K562 (cell line): Measurements from ENCODE around the gene VSIG4. TPM values are rescaled to one million over a fixed set of nuclear protein-coding genes. Genes with fewer than 3 reads are reported as not detected.

Source experiments
- ATAC-seq: fragments of 200-7000 bp; cut with Tn5 transposase; 3 replicates; pipeline ENCODE4 v1.9.1; 2020; ENCODE audit warnings: moderate library complexity
- BruUV-seq: library from RNA; stranded (reverse); fragments of 400-500 nt; replicated peaks from 2 replicates; lab custom pipeline; 2021; lab: Mats Ljungman, UMichigan
- CTCF ChIA-PET: fragments of 300-600 bp; formaldehyde crosslinking; extraction: SDS; loops from one replicate; lab custom pipeline; 2021; ENCODE audit warnings: low intra/inter-chr PET ratio; lab: Yijun Ruan, JAX
- POLR2A ChIA-PET: fragments of 300-600, 350-650 bp; sonication (Branson Sonifier 250); formaldehyde crosslinking; extraction: SDS; loops from one replicate; lab custom pipeline; 2021; ENCODE audit warnings: antibody characterized with exemption, inconsistent platforms; lab: Yijun Ruan, JAX
- DNase-seq, 4 experiments: peaks; one replicate each; pipeline versions ENCODE4 v3.0.0 to v3.0.0-alpha.2; 2011 to 2018; ENCODE audit warnings: low spot score in 3 of 4, mixed read lengths in 3 of 4; ENCODE audit errors: extremely low read depth in 1 of 4
- FAIRE-seq: peaks from 2 replicates; lab custom pipeline; 2011; peaks lifted over from hg19 to GRCh38; lab: Jason Lieb, UNC
- H2AFZ ChIP-seq: 2 replicates; pipeline ENCODE4 v1.6.0; 2011; ENCODE audit warnings: low read depth, low read length, control low read depth, inconsistent platforms
- H3K27ac ChIP-seq: fragments of 200-600 bp; 3 replicates; pipeline ENCODE4 v1.8.0; 2011; ENCODE audit warnings: low read depth, mild to moderate bottlenecking, control low read depth, inconsistent platforms, low read length, moderate library complexity, mixed read lengths; ENCODE audit errors: extremely low read depth
- H3K27me3 ChIP-seq, 2 experiments: fragments of 300-600 bp in 1 of 2; 2 replicates in 1 of 2; 3 replicates in 1 of 2; pipeline versions ENCODE4 v1.6.0 to v1.8.0; 2011; ENCODE audit warnings: inconsistent platforms in 2 of 2, low read length in 2 of 2, mild to moderate bottlenecking in 1 of 2, mixed read lengths in 1 of 2, moderate library complexity in 1 of 2; ENCODE audit not compliant: control insufficient read depth in 2 of 2, insufficient read depth in 2 of 2
- H3K36me3 ChIP-seq: fragments of 300-600 bp; 3 replicates; pipeline ENCODE4 v1.8.0; 2011; ENCODE audit warnings: mild to moderate bottlenecking, low read length, inconsistent platforms; ENCODE audit not compliant: control insufficient read depth, insufficient read depth
- H3K4me1 ChIP-seq, 2 experiments: fragments of 200-600 bp in 1 of 2; replicated peaks in 1 of 2; 2 replicates in 1 of 2; 3 replicates in 1 of 2; pipeline versions ENCODE4 v1.5.1 to v1.8.0; 2011; ENCODE audit warnings: inconsistent platforms in 2 of 2, low read length in 2 of 2, mild to moderate bottlenecking in 1 of 2, mixed read lengths in 1 of 2, moderate library complexity in 1 of 2; ENCODE audit not compliant: control insufficient read depth in 2 of 2, insufficient read depth in 2 of 2
- H3K4me2 ChIP-seq: 2 replicates; pipeline ENCODE4 v1.6.1; 2011; ENCODE audit warnings: low read length, control low read depth, inconsistent platforms, mixed read lengths; ENCODE audit not compliant: insufficient read depth
- H3K4me3 ChIP-seq: fragments of 200-600 bp; sonication (generic), shearing (Covaris generic); 2 replicates; pipeline ENCODE4 v1.5.1; 2016; ENCODE audit warnings: control low read depth, inconsistent platforms
- H3K79me2 ChIP-seq: fragments of 200-600 bp; 3 replicates; pipeline ENCODE4 v1.8.0; 2011; ENCODE audit warnings: low read length, inconsistent platforms; ENCODE audit not compliant: control insufficient read depth, insufficient read depth
- H3K9ac ChIP-seq, 2 experiments: 2 replicates each; pipeline versions ENCODE4 v1.6.0 to v1.6.1; 2011; ENCODE audit warnings: low read depth in 2 of 2, low read length in 2 of 2, control low read depth in 1 of 2, inconsistent platforms in 1 of 2, mild to moderate bottlenecking in 1 of 2, mixed read lengths in 1 of 2; ENCODE audit not compliant: insufficient read depth in 1 of 2
- H3K9me1 ChIP-seq: one replicate; pipeline ENCODE4 v1.6.0; 2011; ENCODE audit warnings: inconsistent platforms, mild to moderate bottlenecking, low read length, moderate library complexity; ENCODE audit not compliant: control insufficient read depth, insufficient read depth
- H3K9me3 ChIP-seq: replicated peaks from 2 replicates; pipeline ENCODE4 v1.5.1; 2011; ENCODE audit warnings: low read depth, low read length, inconsistent platforms; ENCODE audit not compliant: control insufficient read depth, insufficient read depth
- H4K20me1 ChIP-seq: replicated peaks from 2 replicates; pipeline ENCODE4 v1.6.1; 2011; ENCODE audit warnings: low read length, inconsistent platforms, mixed read lengths; ENCODE audit not compliant: control insufficient read depth, insufficient read depth
- BDP1 ChIP-seq: IDR thresholded peaks from 3 replicates; pipeline ENCODE4 v1.6.1; 2011; ENCODE audit not compliant: insufficient read length, insufficient read depth
- CHD4 ChIP-seq: fragments of 200-600 bp; sonication (generic); IDR thresholded peaks from 3 replicates; pipeline ENCODE4 v1.6.1; 2012; ENCODE audit warnings: low read depth, mild to moderate bottlenecking, mixed read lengths, low read length, inconsistent platforms; ENCODE audit not compliant: insufficient read depth, insufficient replicate concordance, poor library complexity, severe bottlenecking
- MLLT1 ChIP-seq, 2 experiments: fragments of 450-650 bp; IDR thresholded peaks; 2 replicates each; pipeline ENCODE4 v1.6.1; 2016
- NR4A1 ChIP-seq, 2 experiments: fragments of 250-450 bp in 1 of 2; fragments of 450-650 bp in 1 of 2; sonication (Bioruptor Pico) in 1 of 2; IDR thresholded peaks; 2 replicates each; pipeline versions ENCODE4 v1.4.0 to v1.6.1; 2016 to 2020; ENCODE audit warnings: mild to moderate bottlenecking in 2 of 2, missing compliant biosample characterization in 1 of 2, missing genetic modification characterization in 1 of 2, moderate library complexity in 1 of 2
- RBM34 ChIP-seq: fragments of 200-400 bp; formaldehyde crosslinking; IDR thresholded peaks from 2 replicates; pipeline ENCODE4 v1.6.1; 2018; ENCODE audit warnings: low read length, borderline replicate concordance; ENCODE audit not compliant: insufficient read depth
- SREBF2 ChIP-seq: sonication (generic); formaldehyde crosslinking; IDR thresholded peaks from 2 replicates; pipeline ENCODE4 v1.4.0; 2020; ENCODE audit warnings: mild to moderate bottlenecking, missing genetic modification reagents
- STAT5A ChIP-seq: IDR thresholded peaks from 2 replicates; pipeline ENCODE4 v1.6.1; 2012; ENCODE audit warnings: low read length, inconsistent platforms, borderline replicate concordance
- ZNF232 ChIP-seq: sonication (generic); formaldehyde crosslinking; IDR thresholded peaks from 2 replicates; pipeline ENCODE4 v1.8.0; 2022; ENCODE audit warnings: mild to moderate bottlenecking, missing genetic modification reagents
- ZNF384 ChIP-seq: IDR thresholded peaks from 2 replicates; pipeline ENCODE4 v1.6.1; 2012; ENCODE audit warnings: low read depth, low read length, improper control_type of control experiment
- ZNF407 ChIP-seq: fragments of 450-650 bp; IDR thresholded peaks from 2 replicates; pipeline ENCODE4 v1.6.1; 2016; ENCODE audit warnings: low read depth
- ZNF75A ChIP-seq: fragments of 450-650 bp; formaldehyde crosslinking; IDR thresholded peaks from 2 replicates; pipeline ENCODE4 v1.4.0; 2020; ENCODE audit warnings: mild to moderate bottlenecking
- WGBS: fragments of 100-300 bp; shearing (Covaris generic); methylation state at CpG from one replicate; pipeline ENCODE4 v1.1.6; 2016; ENCODE audit warnings: low coverage, mixed read lengths; ENCODE audit not compliant: insufficient coverage; ENCODE audit errors: missing lambda C conversion rate; 5-methylcytosine and 5-hydroxymethylcytosine counted together
- in situ Hi-C: fragments of 300-500 bp; cut with MboI; formaldehyde crosslinking; loops from 4 replicates; pipeline ENCODE4 v1.15.0; 2018; ENCODE audit warnings: inconsistent platforms, mixed read lengths
- intact Hi-C: fragments of 100-400 bp; cut with micrococcal nuclease; formaldehyde crosslinking; loops from 2 replicates; pipeline ENCODE4 v1.14.2; 2022
- polyA plus RNA-seq, 8 experiments: library from polyadenylated mRNA; depleted of rRNA in 4 of 8; stranded (reverse) in 5 of 8; unstranded in 3 of 8; fragments of >200 nt; fragmentation: Nextera tagmentation in 2 of 8; fragmentation: Illumina TruSeq in 1 of 8; extraction: Ambion mirVana in 2 of 8; extraction: Trizol in 1 of 8; gene quantifications; 2 replicates each; pipeline versions ENCODE4 v1.2.1 to v1.2.3, GENCODE V29; 2011 to 2014; ENCODE audit warnings: inconsistent platforms in 1 of 8, missing spikeins in 1 of 8
- total RNA-seq, 7 experiments: library from RNA; depleted of rRNA in 6 of 7; stranded (reverse); fragments of >200 nt in 6 of 7; fragmentation: Illumina TruSeq in 2 of 7; extraction: Trizol in 2 of 7; gene quantifications; 2 replicates each; pipeline versions ENCODE4 v1.2.1 to v1.2.3, GENCODE V29; 2011 to 2021; ENCODE audit warnings: low replicate concordance in 1 of 7

VSIG4 gene
- total and polyA plus RNA-seq, 9 of the 15 experiments (the other 6 are each of a cell fraction or from before 2014, with no cell fraction given) = 0.22 to 1.6 (median 0.46) TPM; not detected in 1

- Histone ChIP-seq H2AFZ (no peak overlapping the region), H4K20me1 (no peaks in the 10 kb centered on the region), H3K9me1 (no peaks in the 10 kb centered on the region), H3K4me2 (no peak overlapping the region), H3K27me3 (no peaks in the 10 kb centered on the region), H3K9me3 (no peaks in the 10 kb centered on the region), H3K9ac (no peak overlapping the region), H3K27ac (peak overlapping the region; percentile 52), H3K4me3 (no peak overlapping the region), H3K79me2 (peaks cover 32% of the 10 kb centered on the region), H3K4me1 (peaks cover 13 to 54% of the 10 kb centered on the region in 2 experiments), H3K36me3 (peaks cover 32% of the 10 kb centered on the region)
- ChIA-PET CTCF (no interaction called here), POLR2A (interaction anchor here (0.7 to 8.6 kb wide), 4 partner anchors 13 to 1265 kb away, joined by 3 to 49 read pairs (median 4); no protein-coding TSS in a partner anchor)
- peak; percentile 45 to 73 (median 52) for DNase-seq
- ATAC-seq = peak; percentile 62
- peak; percentile 80 for FAIRE-seq
- in situ Hi-C loops = no loop called here
- intact Hi-C loops = loop anchor here (1.0 to 10.0 kb wide), 6 partner anchors 36 to 702 kb away; no protein-coding TSS in a partner anchor
- WGBS = 37% methylated on average over 4 of the region's 5 CpGs
- BruUV-seq = no TSS peak
- TF ChIP-seq ZNF75A (CRISPR knock-in tag) = no peak; the same call in 1 of the 2 replicates
- no peak for TF ChIP-seq ZNF232
- TF ChIP-seq ZNF407 = no peak
- TF ChIP-seq RBM34 = no peak
- TF ChIP-seq STAT5A = peak; percentile 23; the same call in 1 of the 2 replicates
- TF ChIP-seq CHD4 = no peak
- TF ChIP-seq MLLT1 (IDR thresholded peaks at IDR 0.05) = 0 out of 4 replicates have a peak, but pooled peaks of 1 of the 2 experiments have one; percentile 24
- TF ChIP-seq BDP1 = no peak
- TF ChIP-seq SREBF2 (CRISPR knock-in tag) = no peak
- no peak for TF ChIP-seq ZNF384
- TF ChIP-seq NR4A1 (CRISPR knock-in tag; IDR thresholded peaks at IDR 0.05) = no peak
- TF ChIP-seq NR4A1 (tag; IDR thresholded peaks at IDR 0.05) = no peak
These were observed 17.1 kb downstream of the VSIG4 start for GRCh38 chrX:66022632-66023384.
